HepG2 (cell line): ENCODE results near the gene GCH1. TPM values are rescaled to one million over a fixed set of nuclear protein-coding genes. Genes with fewer than 3 reads are reported as not detected.

Experiments
- ARID3A ChIP-seq: IDR thresholded peaks from 2 replicates; pipeline ENCODE4 v1.6.1; 2012; ENCODE audit warnings: low read depth, low read length, improper control_type of control experiment
- ATF7 ChIP-seq, 2 experiments: fragments of 450-650 bp in 1 of 2; sonication (generic) in 1 of 2; formaldehyde crosslinking in 1 of 2; IDR thresholded peaks; 2 replicates each; pipeline versions ENCODE4 v1.4.0 to v1.6.1; 2016 to 2020; ENCODE audit warnings: antibody characterized with exemption in 1 of 2, mild to moderate bottlenecking in 1 of 2, missing genetic modification reagents in 1 of 2
- CREB3 ChIP-seq: sonication (generic); formaldehyde crosslinking; IDR thresholded peaks from 2 replicates; pipeline ENCODE4 v1.5.0; 2020; ENCODE audit warnings: missing genetic modification reagents
- ETV6 ChIP-seq: sonication (generic); formaldehyde crosslinking; conservative IDR thresholded peaks from 2 replicates; pipeline ENCODE4 v1.4.0; 2020; ENCODE audit warnings: missing genetic modification reagents
- FOXO4 ChIP-seq: sonication (generic); formaldehyde crosslinking; conservative IDR thresholded peaks from 2 replicates; pipeline ENCODE4 v1.8.1; 2023; ENCODE audit warnings: missing genetic modification reagents
- GABPB1 ChIP-seq: IDR thresholded peaks from 2 replicates; pipeline ENCODE4 v1.6.1; 2016; ENCODE audit warnings: mild to moderate bottlenecking, missing genetic modification reagents, moderate library complexity, missing compliant biosample characterization
- JUND ChIP-seq: sonication (generic); formaldehyde crosslinking; IDR thresholded peaks from 2 replicates; pipeline ENCODE4 v1.8.0; 2022; ENCODE audit warnings: mild to moderate bottlenecking, missing genetic modification reagents
- PLRG1 ChIP-seq: fragments of 450-650 bp; conservative IDR thresholded peaks from 2 replicates; pipeline ENCODE4 v1.6.1; 2016
- PLSCR1 ChIP-seq: sonication (generic); formaldehyde crosslinking; IDR thresholded peaks from 2 replicates; pipeline ENCODE4 v1.5.0; 2020; ENCODE audit warnings: missing genetic modification reagents, mild to moderate bottlenecking, borderline replicate concordance
- SNAPC4 ChIP-seq: sonication (generic); formaldehyde crosslinking; IDR thresholded peaks from 2 replicates; pipeline ENCODE4 v1.4.0; 2020; ENCODE audit warnings: mild to moderate bottlenecking, missing genetic modification reagents
- ZBTB25 ChIP-seq: IDR thresholded peaks from 2 replicates; pipeline ENCODE4 v1.6.1; 2018; ENCODE audit warnings: missing genetic modification reagents
- ZKSCAN1 ChIP-seq: fragments of 150-350 bp; IDR thresholded peaks from 2 replicates; pipeline ENCODE4 v1.6.1; 2014; ENCODE audit warnings: low read length
- ZNF121 ChIP-seq: sonication (generic); formaldehyde crosslinking; IDR thresholded peaks from 2 replicates; pipeline ENCODE4 v1.5.0; 2020; ENCODE audit warnings: mild to moderate bottlenecking, missing genetic modification reagents
- ZNF546 ChIP-seq: sonication (generic); formaldehyde crosslinking; conservative IDR thresholded peaks from 2 replicates; pipeline ENCODE4 v1.8.1; 2023; ENCODE audit warnings: mild to moderate bottlenecking, missing genetic modification reagents
- ZNF746 ChIP-seq: sonication (generic); formaldehyde crosslinking; IDR thresholded peaks from 2 replicates; pipeline ENCODE4 v1.8.0; 2022; ENCODE audit warnings: mild to moderate bottlenecking, missing genetic modification reagents
- ZSCAN31 ChIP-seq: sonication (generic); formaldehyde crosslinking; IDR thresholded peaks from 2 replicates; pipeline ENCODE4 v1.5.0; 2020; ENCODE audit warnings: low read depth, mild to moderate bottlenecking, missing genetic modification reagents
- polyA plus RNA-seq, 8 experiments: library from polyadenylated mRNA; depleted of rRNA in 3 of 8; stranded (reverse) in 7 of 8; unstranded in 1 of 8; fragments of >200 nt; fragmentation: Illumina TruSeq in 4 of 8; extraction: Trizol in 4 of 8; gene quantifications; 2 replicates each; pipeline versions ENCODE4 v1.2.1 to v1.2.3, GENCODE V29; 2011 to 2016; ENCODE audit warnings: low read depth in 4 of 8, missing spikeins in 1 of 8, mixed read lengths in 1 of 8; ENCODE audit not compliant: insufficient read depth in 1 of 8
- total RNA-seq, 5 experiments: library from RNA; depleted of rRNA; stranded (reverse); fragments of >200 nt; fragmentation: Illumina TruSeq; extraction: Trizol; gene quantifications; 2 replicates each; pipeline ENCODE4 v1.2.3, GENCODE V29; 2016; ENCODE audit warnings: low read depth in 1 of 5

Gene GCH1
- total and polyA plus RNA-seq, 2 of the 13 experiments (the other 11 are each of a cell fraction or from before 2014, with no cell fraction given): 15.0 to 25.2 TPM

GRCh38 chr14:54902521-54903420 lies at the start of gene GCH1 (continued):
- TF ChIP-seq ZBTB25 (CRISPR knock-in tag): no peak
- peak; percentile 30; the same call in 1 of the 2 replicates for TF ChIP-seq GABPB1 (CRISPR knock-in tag)
- peak; percentile 38; the same call in 1 of the 2 replicates for TF ChIP-seq ZNF121 (CRISPR knock-in tag)
- TF ChIP-seq ZKSCAN1: no peak
- 0 out of 2 replicates have a peak, but pooled peaks have one; percentile 9 for TF ChIP-seq ZNF746
- TF ChIP-seq JUND (CRISPR knock-in tag): no peak
- peak; percentile 98 for TF ChIP-seq FOXO4 (CRISPR knock-in tag)
- TF ChIP-seq PLRG1: no peak
- TF ChIP-seq SNAPC4 (CRISPR knock-in tag): no peak
- TF ChIP-seq PLSCR1 (CRISPR knock-in tag): no peak
- no peak; the same call in 1 of the 2 replicates for TF ChIP-seq ETV6
- no peak for TF ChIP-seq ATF7 (IDR thresholded peaks at IDR 0.05)
- TF ChIP-seq ATF7 (CRISPR knock-in tag; IDR thresholded peaks at IDR 0.05): no peak
- TF ChIP-seq ZNF546: peak; percentile 73; the same call in 1 of the 2 replicates
- TF ChIP-seq ZSCAN31 (CRISPR knock-in tag): peak; percentile 94; the same call in 1 of the 2 replicates
- TF ChIP-seq ARID3A: no peak
- peak; percentile 89; the same call in 1 of the 2 replicates for TF ChIP-seq CREB3 (CRISPR knock-in tag)
